Inferior parietal cortex (tissue), 1 donor: ENCODE measurements around the gene C14orf39.
"Not testable (repeated sequence)": the region's sequence is repeated elsewhere in the genome, so short reads cannot be mapped to it uniquely, and the experiment has no call there.

Source experiments
- DNase-seq: peaks from one replicate; pipeline ENCODE4 v3.0.0-alpha.2; 2016; ENCODE audit errors: extremely low spot score

The C14orf39 gene

GRCh38 chr14:60495946-60496345, 10.1 kb upstream of the C14orf39 start:
- DNase-seq: no peak

GRCh38 chr14:60490270-60490669, 4.4 kb upstream of the C14orf39 start:
- DNase-seq: no peak

- no peak for DNase-seq
Observed at GRCh38 chr14:60488175-60488574, 2.3 kb upstream of the C14orf39 start.

- DNase-seq: no peak
Observed at GRCh38 chr14:60487211-60487610, 1.3 kb upstream of the C14orf39 start.

- no peak for DNase-seq
Observed at GRCh38 chr14:60485057-60485597, 736 bp downstream of the C14orf39 start.

- DNase-seq: no peak
Observed at GRCh38 chr14:60482743-60483142, 3.1 kb downstream of the C14orf39 start.

- DNase-seq: not testable (repeated sequence)
Observed at GRCh38 chr14:60480248-60480647, 5.6 kb downstream of the C14orf39 start.

GRCh38 chr14:60455875-60456274, 30.0 kb downstream of the C14orf39 start:
- no peak for DNase-seq

GRCh38 chr14:60430276-60430675, 55.6 kb downstream of the C14orf39 start:
- no peak for DNase-seq

GRCh38 chr14:60420050-60420449, 65.8 kb downstream of the C14orf39 start:
- DNase-seq: no peak

GRCh38 chr14:60397550-60397949, 88.3 kb downstream of the C14orf39 start:
- not testable (repeated sequence) for DNase-seq

- DNase-seq: no peak
Observed at GRCh38 chr14:60396718-60397343, 89.0 kb downstream of the C14orf39 start.
